Esophagus squamous epithelium (tissue), 5 donors: ENCODE measurements around the gene GREB1L. TPM values are rescaled to one million over a fixed set of nuclear protein-coding genes. Genes with fewer than 3 reads are reported as not detected.

Source experiments
- DNase-seq: peaks from one replicate; lab custom pipeline; 2025; lab: John Stamatoyannopoulos, UW
- H3K27ac ChIP-seq, 4 donors: fragments of 200-600 bp; sonication (generic); one replicate each; pipeline ENCODE4 v1.5.1; 2016 to 2019; ENCODE audit warnings: mild to moderate bottlenecking in 1 of 4
- H3K27me3 ChIP-seq, 4 donors: fragments of 200-600 bp; sonication (generic); 1 replicate in 3 of 4; 2 replicates in 1 of 4; pipeline versions ENCODE4 v1.5.1 to v1.6.0; 2017 to 2021; ENCODE audit warnings: antibody characterized with exemption in 1 of 4
- H3K36me3 ChIP-seq, 3 donors: fragments of 200-600 bp; sonication (generic); one replicate each; pipeline ENCODE4 v1.5.1; 2016 to 2019
- H3K4me1 ChIP-seq, 3 donors: fragments of 200-600 bp; sonication (generic); one replicate each; pipeline ENCODE4 v1.5.1; 2017 to 2019
- H3K4me3 ChIP-seq, 4 donors: fragments of 200-600 bp; sonication (generic); 1 replicate in 3 of 4; 2 replicates in 1 of 4; pipeline ENCODE4 v1.5.1; 2016 to 2019; ENCODE audit warnings: mild to moderate bottlenecking in 2 of 4, moderate library complexity in 1 of 4
- H3K9me3 ChIP-seq, 3 donors: fragments of 200-600 bp; sonication (generic); one replicate each; pipeline ENCODE4 v1.5.1; 2016 to 2019
- CTCF ChIP-seq, 6 experiments: fragments of 450-650 bp in 4 of 6; fragments of 200-600 bp in 2 of 6; sonication (generic) in 2 of 6; IDR thresholded peaks; one replicate each; pipeline ENCODE4 v1.5.1; 2016 to 2019; ENCODE audit warnings: antibody characterized with exemption in 6 of 6, mild to moderate bottlenecking in 4 of 6, moderate library complexity in 4 of 6
- POLR2A ChIP-seq, 4 donors: fragments of 450-650 bp; IDR thresholded peaks; one replicate each; pipeline ENCODE4 v1.6.1; 2017; ENCODE audit warnings: antibody characterized with exemption in 4 of 4, mild to moderate bottlenecking in 4 of 4, moderate library complexity in 3 of 4
- WGBS, 2 donors: methylation state at CpG; one replicate each; pipeline ENCODE4 v1.1.5; 2018; 5-methylcytosine and 5-hydroxymethylcytosine counted together
- intact Hi-C: fragments of 100-400 bp; cut with DNase I; formaldehyde crosslinking; loops from one replicate; pipeline ENCODE4 v1.15.0; 2022
- total RNA-seq, 4 donors: library from RNA; depleted of rRNA; stranded (reverse); fragments of >200 nt; gene quantifications; one replicate each; pipeline ENCODE4 v1.1.0, GENCODE V29; 2016
- donor health status: DM: yes; HTN: yes; CAD: no.

Gene GREB1L
- total RNA-seq, 4 donors from 2014 or later, result 0.12 to 0.95 (median 0.66) TPM; not detected in 1

GRCh38 chr18:21499997-21500396 is 258.0 kb downstream of the GREB1L start:
- intact Hi-C loops, result no loop called here
- Histone ChIP-seq H3K4me1 (no peaks in the 10 kb centered on the region), H3K9me3 (no peaks in the 10 kb centered on the region), H3K4me3 (no peak overlapping the region), H3K27ac (no peak overlapping the region), H3K27me3 (no peaks in the 10 kb centered on the region), H3K36me3 (no peaks in the 10 kb centered on the region)
- 89 to 92% methylated on average over 4 to 11 of the region's 16 CpGs for WGBS, 2 donors
- DNase-seq, result no peak
- TF ChIP-seq CTCF (IDR thresholded peaks at IDR 0.05) (no peak), POLR2A (IDR thresholded peaks at IDR 0.05) (no peak)

DNA sequence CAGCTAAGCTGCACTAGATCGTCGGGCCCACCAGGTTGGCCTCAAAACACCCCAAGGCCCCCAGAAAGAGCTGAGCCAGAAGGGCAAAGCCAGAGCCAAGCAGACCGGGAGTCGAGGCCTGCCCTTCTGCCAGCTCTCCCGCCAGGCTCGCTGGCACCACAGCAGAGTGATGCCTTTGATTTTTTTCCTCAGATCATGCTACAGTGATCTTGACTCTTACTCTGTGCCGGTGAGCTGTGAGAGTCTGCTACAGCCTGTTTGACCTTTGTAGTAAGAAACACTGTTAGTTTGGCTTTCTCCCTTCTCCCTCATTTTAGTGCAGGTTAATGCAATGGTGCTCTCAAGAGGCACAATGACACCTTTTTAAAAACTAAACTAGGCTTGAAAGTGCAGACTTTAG is 260.6 kb downstream of the GREB1L start:
- H3K27me3 ChIP-seq, result no peaks in the 10 kb centered on the region
- DNase-seq, result no peak
- WGBS, 2 donors, result 87 to 100% methylated on average over 1 to 7 of the region's 7 CpGs
- no peak overlapping the region for H3K27ac ChIP-seq
- H3K4me1 ChIP-seq, result no peaks in the 10 kb centered on the region
- H3K4me3 ChIP-seq, result no peak overlapping the region
- TF ChIP-seq POLR2A (IDR thresholded peaks at IDR 0.05) (no peak), CTCF (IDR thresholded peaks at IDR 0.05) (no peak)
- no peaks in the 10 kb centered on the region for H3K9me3 ChIP-seq
- intact Hi-C loops, result no loop called here
- H3K36me3 ChIP-seq, result no peaks in the 10 kb centered on the region

- TF ChIP-seq CTCF (IDR thresholded peaks at IDR 0.05), result no peak
- no peak for TF ChIP-seq POLR2A (IDR thresholded peaks at IDR 0.05)
- intact Hi-C loops, result no loop called here
- Histone ChIP-seq H3K4me1 (no peaks in the 10 kb centered on the region), H3K27ac (no peak overlapping the region), H3K36me3 (peaks cover 0 to under 1% (median 0%) of the 10 kb centered on the region in 3 donors), H3K9me3 (no peaks in the 10 kb centered on the region), H3K4me3 (no peak overlapping the region), H3K27me3 (no peaks in the 10 kb centered on the region)
- 84 to 88% methylated on average over 9 to 13 of the region's 13 CpGs for WGBS, 2 donors
- DNase-seq, result no peak
Observed at GRCh38 chr18:21507913-21508701, 266.1 kb downstream of the GREB1L start.

- no peak for DNase-seq
- Histone ChIP-seq H3K27ac (no peak overlapping the region), H3K4me3 (no peak overlapping the region), H3K9me3 (no peaks in the 10 kb centered on the region), H3K27me3 (no peaks in the 10 kb centered on the region), H3K4me1 (no peaks in the 10 kb centered on the region), H3K36me3 (peaks cover 0 to 11% (median 0%) of the 10 kb centered on the region in 3 donors)
- intact Hi-C loops, result no loop called here
- no peak for TF ChIP-seq POLR2A (IDR thresholded peaks at IDR 0.05)
- no peak for TF ChIP-seq CTCF (IDR thresholded peaks at IDR 0.05)
- 82 to 83% methylated on average over 5 of the region's 5 CpGs for WGBS, 2 donors
Observed at GRCh38 chr18:21509062-21509461, 267.0 kb downstream of the GREB1L start.

- H3K27ac ChIP-seq, result no peak overlapping the region
- H3K36me3 ChIP-seq, result peaks cover 0 to 21% (median 0%) of the 10 kb centered on the region in 3 donors
- no peaks in the 10 kb centered on the region for H3K9me3 ChIP-seq
- intact Hi-C loops, result no loop called here
- H3K4me1 ChIP-seq, result no peaks in the 10 kb centered on the region
- DNase-seq, result no peak
- 75 to 100% methylated on average over 2 of the region's 2 CpGs for WGBS, 2 donors
- no peaks in the 10 kb centered on the region for H3K27me3 ChIP-seq
- H3K4me3 ChIP-seq, result no peak overlapping the region
- TF ChIP-seq CTCF (IDR thresholded peaks at IDR 0.05), result no peak
- TF ChIP-seq POLR2A (IDR thresholded peaks at IDR 0.05), result no peak
Observed at GRCh38 chr18:21513292-21513691, 271.3 kb downstream of the GREB1L start.
